Loucy (cell line): ENCODE measurements around the gene ARRB1.

Experiments used
- H2AFZ ChIP-seq: fragments of 200-600 bp; sonication (generic); 2 replicates; pipeline ENCODE4 v1.6.0; 2016; ENCODE audit warnings: antibody characterized with exemption, mild to moderate bottlenecking, low read length, moderate library complexity
- H3F3A ChIP-seq: fragments of 200-600 bp; 2 replicates; pipeline ENCODE4 v1.6.0; 2016; ENCODE audit warnings: antibody characterized with exemption, low read depth, mild to moderate bottlenecking
- H3K27me3 ChIP-seq: fragments of 200-600 bp; sonication (generic); 2 replicates; pipeline ENCODE4 v1.6.1; 2014; ENCODE audit warnings: low read length, mild to moderate bottlenecking; ENCODE audit not compliant: insufficient read depth, poor library complexity, severe bottlenecking
- H3K36me3 ChIP-seq: fragments of 200-600 bp; sonication (generic); 2 replicates; pipeline ENCODE4 v1.6.1; 2016; ENCODE audit warnings: low read length; ENCODE audit not compliant: insufficient read depth
- H3K4me1 ChIP-seq: fragments of 200-600 bp; sonication (generic); 2 replicates; pipeline ENCODE4 v1.5.1; 2014; ENCODE audit warnings: low read length, mild to moderate bottlenecking; ENCODE audit not compliant: insufficient read depth, poor library complexity, severe bottlenecking
- H3K4me2 ChIP-seq: fragments of 200-600 bp; sonication (generic); 2 replicates; pipeline ENCODE4 v1.6.0; 2014; ENCODE audit warnings: antibody characterized with exemption, low read length, low read depth, mild to moderate bottlenecking; ENCODE audit not compliant: poor library complexity, severe bottlenecking
- H3K4me3 ChIP-seq: fragments of 200-600 bp; sonication (generic); 2 replicates; pipeline ENCODE4 v1.5.1; 2014; ENCODE audit warnings: low read length, mild to moderate bottlenecking, mixed read lengths; ENCODE audit not compliant: poor library complexity, severe bottlenecking
- H3K79me2 ChIP-seq: fragments of 200-600 bp; sonication (generic); 2 replicates; pipeline ENCODE4 v1.6.1; 2014; ENCODE audit warnings: low read length; ENCODE audit not compliant: insufficient read depth
- H3K9ac ChIP-seq: fragments of 200-600 bp; sonication (generic); 2 replicates; pipeline ENCODE4 v1.6.0; 2014; ENCODE audit warnings: mild to moderate bottlenecking, low read depth, low read length, moderate library complexity; ENCODE audit not compliant: poor library complexity, severe bottlenecking
- H3K9me2 ChIP-seq: fragments of 200-600 bp; sonication (generic); replicated peaks from 2 replicates; pipeline ENCODE4 v1.6.1; 2016; ENCODE audit warnings: low read depth, low read length, mixed read lengths
- H3K9me3 ChIP-seq: fragments of 200-600 bp; sonication (generic); 2 replicates; pipeline ENCODE4 v1.6.1; 2014; ENCODE audit warnings: mild to moderate bottlenecking, antibody characterized with exemption, low read length, low read depth; ENCODE audit not compliant: insufficient read depth
- H4K20me1 ChIP-seq: fragments of 200-600 bp; sonication (generic); 2 replicates; pipeline ENCODE4 v1.6.0; 2014; ENCODE audit warnings: antibody characterized with exemption, low read length, mild to moderate bottlenecking; ENCODE audit not compliant: insufficient read depth, poor library complexity, severe bottlenecking
- CTCF ChIP-seq: fragments of 200-600 bp; sonication (generic); conservative IDR thresholded peaks from 2 replicates; pipeline ENCODE4 v1.5.1; 2014; ENCODE audit warnings: mild to moderate bottlenecking, antibody characterized with exemption, low read length
- EZH2phosphoT487 ChIP-seq: fragments of 200-600 bp; IDR thresholded peaks from 2 replicates; pipeline ENCODE4 v1.6.1; 2018; ENCODE audit warnings: antibody characterized with exemption, mild to moderate bottlenecking, moderate library complexity, borderline replicate concordance

The ARRB1 gene

DNA sequence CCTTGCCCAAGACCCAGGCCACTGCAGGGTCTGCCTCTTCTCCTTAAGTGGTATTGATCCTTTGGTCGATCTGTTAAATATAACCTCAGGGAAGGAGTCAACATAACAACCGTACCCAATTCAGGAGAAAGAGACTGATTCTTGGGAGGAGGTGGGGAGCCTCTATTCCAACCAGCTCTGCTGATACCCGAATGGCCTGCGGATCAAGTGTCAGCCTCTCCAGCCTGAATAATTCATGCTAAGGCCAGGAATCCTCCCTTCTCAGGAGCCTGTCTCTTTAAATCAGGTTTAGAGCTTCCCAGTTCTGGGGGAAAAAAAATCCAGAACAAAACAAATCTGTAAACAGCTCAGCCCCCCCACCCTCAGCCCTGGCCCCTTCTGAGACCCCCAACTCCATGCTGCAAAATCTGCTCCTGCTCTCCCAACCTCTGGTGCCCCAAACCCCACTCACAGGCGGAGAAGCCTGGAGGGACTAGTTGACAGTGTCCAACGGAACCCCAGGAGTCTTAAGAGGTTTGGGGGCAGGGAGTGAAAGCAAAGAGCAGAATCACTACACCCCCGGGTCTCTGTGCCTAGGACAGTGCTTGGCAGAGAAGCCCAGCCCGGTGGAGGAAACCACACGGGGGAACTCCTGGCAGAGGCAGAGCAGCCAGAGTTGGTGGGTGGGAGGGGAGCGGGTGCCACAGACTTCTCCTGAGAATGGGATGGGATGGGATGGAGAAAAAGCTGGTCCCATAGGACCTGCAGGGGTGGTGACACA, 111.8 kb downstream of the ARRB1 start:
- no peaks in the 10 kb centered on the region for H3K4me1 ChIP-seq
- H3K9me2 ChIP-seq = no peaks in the 10 kb centered on the region
- TF ChIP-seq CTCF = no peak
- no peaks in the 10 kb centered on the region for H4K20me1 ChIP-seq
- H3K79me2 ChIP-seq = no peaks in the 10 kb centered on the region
- no peaks in the 10 kb centered on the region for H3K36me3 ChIP-seq
- no peak overlapping the region for H3K4me3 ChIP-seq
- H2AFZ ChIP-seq = no peak overlapping the region
- H3F3A ChIP-seq = no peaks in the 10 kb centered on the region
- H3K9me3 ChIP-seq = no peaks in the 10 kb centered on the region
- no peak overlapping the region for H3K4me2 ChIP-seq
- no peaks in the 10 kb centered on the region for H3K27me3 ChIP-seq
- no peak overlapping the region for H3K9ac ChIP-seq

DNA sequence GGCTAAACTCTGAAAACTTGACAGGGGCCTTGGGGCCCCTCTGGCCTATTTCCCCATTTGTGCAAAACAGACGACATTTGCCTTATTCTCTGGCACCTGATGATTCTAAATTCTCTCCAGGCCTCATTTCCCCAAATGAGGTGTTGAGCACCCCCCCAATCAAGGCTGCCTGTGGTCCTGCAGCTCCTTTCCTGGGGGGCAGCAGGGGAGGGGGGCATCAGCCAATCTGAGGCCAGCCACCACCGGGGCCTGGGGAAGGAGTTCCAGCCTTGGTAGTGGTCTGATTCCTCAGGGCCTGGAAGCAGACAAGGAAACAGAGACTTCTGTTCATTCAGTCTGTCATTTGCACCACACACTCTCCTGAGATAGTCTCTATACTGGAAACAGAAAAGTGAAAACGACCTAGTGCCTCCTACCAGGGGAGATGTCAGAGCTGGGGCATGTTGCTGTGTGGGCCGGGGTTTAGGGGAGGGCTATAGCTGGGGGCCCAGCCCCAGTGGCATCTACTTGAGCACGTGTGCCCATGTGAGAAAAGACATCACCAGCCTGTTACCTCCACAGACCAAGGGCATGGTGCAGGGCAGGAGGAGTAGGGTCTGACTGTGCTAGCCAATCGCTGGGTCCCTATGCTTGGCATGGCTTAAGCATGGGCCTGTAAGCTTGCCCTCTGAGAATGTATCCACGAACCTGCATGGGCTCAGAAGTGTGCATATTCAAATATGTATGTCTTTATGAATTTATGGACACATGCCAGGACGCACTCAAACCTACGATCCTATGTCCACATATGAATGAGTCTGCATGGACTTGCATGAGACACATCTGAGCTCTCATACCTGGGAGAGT, 112.6 kb downstream of the ARRB1 start:
- Histone ChIP-seq H4K20me1 (no peaks in the 10 kb centered on the region), H3K9ac (no peak overlapping the region), H3K9me2 (no peaks in the 10 kb centered on the region), H3K27me3 (no peaks in the 10 kb centered on the region), H2AFZ (no peak overlapping the region), H3K4me3 (no peak overlapping the region), H3K4me1 (no peaks in the 10 kb centered on the region), H3F3A (no peaks in the 10 kb centered on the region), H3K4me2 (no peak overlapping the region), H3K36me3 (no peaks in the 10 kb centered on the region), H3K9me3 (no peaks in the 10 kb centered on the region), H3K79me2 (no peaks in the 10 kb centered on the region)
- TF ChIP-seq EZH2phosphoT487 (no peak), CTCF (no peak)

DNA sequence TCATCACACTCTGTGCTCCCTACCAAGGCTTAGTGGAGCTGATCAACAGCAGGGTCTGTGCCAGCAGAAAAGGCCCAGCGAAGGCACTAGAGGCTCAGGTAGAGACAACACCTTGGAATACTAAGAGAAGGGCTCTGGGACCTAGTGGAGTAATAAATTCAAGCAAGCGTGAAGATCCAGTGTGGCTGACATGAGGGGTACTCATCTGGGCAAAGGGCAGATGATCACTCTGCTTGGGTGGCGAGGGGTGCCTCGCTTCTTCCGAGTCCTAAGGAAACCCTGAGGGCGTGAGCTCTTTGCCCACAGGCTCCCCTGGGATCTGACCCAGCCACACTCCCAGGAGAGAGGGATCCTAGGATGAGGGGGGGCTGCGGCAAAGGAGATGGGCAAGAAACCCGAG, 114.4 kb downstream of the ARRB1 start:
- no peaks in the 10 kb centered on the region for H3K4me1 ChIP-seq
- TF ChIP-seq CTCF = no peak
- TF ChIP-seq EZH2phosphoT487 = no peak

More for the DNA sequence above, 114.4 kb downstream of the ARRB1 start:
- H3K79me2 ChIP-seq = no peaks in the 10 kb centered on the region
- no peaks in the 10 kb centered on the region for H3K27me3 ChIP-seq
- no peak overlapping the region for H3K4me3 ChIP-seq
- no peak overlapping the region for H3K4me2 ChIP-seq
- H3K9me3 ChIP-seq = no peaks in the 10 kb centered on the region
- no peaks in the 10 kb centered on the region for H4K20me1 ChIP-seq
- no peak overlapping the region for H3K9ac ChIP-seq
- no peak overlapping the region for H2AFZ ChIP-seq
- no peaks in the 10 kb centered on the region for H3K36me3 ChIP-seq
- H3F3A ChIP-seq = no peaks in the 10 kb centered on the region
- no peaks in the 10 kb centered on the region for H3K9me2 ChIP-seq
